Kidney (tissue), 14 donors: ENCODE measurements around the gene RGSL1. TPM values are rescaled to one million over a fixed set of nuclear protein-coding genes. Genes with fewer than 3 reads are reported as not detected.

ENCODE experiments used
- DNase-seq, 5 donors: peaks; one replicate each; pipeline ENCODE4 v3.0.0-alpha.2; 2013 to 2020
- FAIRE-seq: peaks from 2 replicates; lab custom pipeline; 2012; peaks lifted over from hg19 to GRCh38; lab: Jason Lieb, UNC
- H3K27ac ChIP-seq, 2 donors: one replicate each; pipeline ENCODE4 v1.7.0; 2013; ENCODE audit warnings: low read depth in 2 of 2, low read length in 2 of 2, inconsistent platforms in 1 of 2
- H3K27me3 ChIP-seq: one replicate; pipeline ENCODE4 v1.7.1; 2013; ENCODE audit warnings: low read length, inconsistent platforms; ENCODE audit not compliant: control insufficient read depth, insufficient read depth
- H3K36me3 ChIP-seq, 3 donors: one replicate each; pipeline versions ENCODE4 v1.7.0 to v1.7.1; 2013; ENCODE audit warnings: low read length in 3 of 3, control low read depth in 1 of 3, inconsistent platforms in 1 of 3; ENCODE audit not compliant: insufficient read depth in 3 of 3, control insufficient read depth in 2 of 3
- H3K4me1 ChIP-seq, 3 donors: one replicate each; pipeline versions ENCODE4 v1.7.0 to v1.7.1; 2013; ENCODE audit warnings: low read length in 3 of 3, inconsistent platforms in 1 of 3, low read depth in 1 of 3; ENCODE audit not compliant: control insufficient read depth in 2 of 3, insufficient read depth in 2 of 3
- H3K4me3 ChIP-seq, 3 donors: one replicate each; pipeline versions ENCODE4 v1.7.0 to v1.8.1; 2013; ENCODE audit warnings: low read length in 3 of 3, control low read depth in 1 of 3, inconsistent platforms in 1 of 3
- H3K9ac ChIP-seq, 3 donors: one replicate each; pipeline versions ENCODE4 v1.7.0 to v1.7.1; 2013; ENCODE audit warnings: low read length in 3 of 3, control low read depth in 1 of 3, inconsistent platforms in 1 of 3
- H3K9me3 ChIP-seq, 3 donors: one replicate each; pipeline versions ENCODE4 v1.7.0 to v1.7.1; 2013; ENCODE audit warnings: low read length in 3 of 3, control low read depth in 1 of 3, inconsistent platforms in 1 of 3; ENCODE audit not compliant: control insufficient read depth in 2 of 3, insufficient read depth in 1 of 3
- intact Hi-C: fragments of 100-400 bp; cut with DNase I; formaldehyde crosslinking; loops from one replicate; pipeline ENCODE4 v1.11.1; 2022
- polyA plus RNA-seq: library from polyadenylated mRNA; stranded (reverse); fragments of 350-450 nt; fragmentation: Illumina TruSeq; extraction: RNeasy Lipid Tissue Mini Kit (QIAGEN cat#74804); gene quantifications from one replicate; pipeline ENCODE4 v1.2.3, GENCODE V29; 2014; ENCODE audit warnings: low read depth, low replicate concordance; ENCODE audit not compliant: insufficient read depth
- total RNA-seq: library from RNA; stranded (reverse); fragmentation: NEBNext Ultra II Directional; extraction: Animal tissue kit (Norgen Biotek cat#: 25700); gene quantifications from one replicate; pipeline ENCODE4 v1.2.1, GENCODE V29; 2021
- TF ChIP-seq, protein P1 (sequence below): IDR thresholded peaks from 3 replicates; pipeline ENCODE4 v1.5.1; 2012; ENCODE audit warnings: mild to moderate bottlenecking, moderate library complexity, borderline replicate concordance; ENCODE audit not compliant: insufficient read depth; ENCODE audit errors: extremely low read depth
- donor health status: control.
- donor health status: control.
- donor health status: control.
- donor health status: control.
- donor health status: control.
- donor health status: DM: yes; HTN: yes; CAD: no.
- donor health status: Normal renal cell carcinoma (clear cell type).

RGSL1 gene
- total and polyA plus RNA-seq, 2 donors from 2014 or later = not detected

- FAIRE-seq (no peak), DNase-seq (no peak)
- Histone ChIP-seq H3K27me3 (no peaks in the 10 kb centered on the region), H3K9me3 (no peaks in the 10 kb centered on the region), H3K9ac (no peak overlapping the region), H3K36me3 (no peaks in the 10 kb centered on the region), H3K4me3 (no peak overlapping the region), H3K4me1 (peaks cover 0 to 7% (median 5%) of the 10 kb centered on the region in 3 donors), H3K27ac (no peak overlapping the region)
- intact Hi-C loops = no loop called here
- TF ChIP-seq, protein P1, sequence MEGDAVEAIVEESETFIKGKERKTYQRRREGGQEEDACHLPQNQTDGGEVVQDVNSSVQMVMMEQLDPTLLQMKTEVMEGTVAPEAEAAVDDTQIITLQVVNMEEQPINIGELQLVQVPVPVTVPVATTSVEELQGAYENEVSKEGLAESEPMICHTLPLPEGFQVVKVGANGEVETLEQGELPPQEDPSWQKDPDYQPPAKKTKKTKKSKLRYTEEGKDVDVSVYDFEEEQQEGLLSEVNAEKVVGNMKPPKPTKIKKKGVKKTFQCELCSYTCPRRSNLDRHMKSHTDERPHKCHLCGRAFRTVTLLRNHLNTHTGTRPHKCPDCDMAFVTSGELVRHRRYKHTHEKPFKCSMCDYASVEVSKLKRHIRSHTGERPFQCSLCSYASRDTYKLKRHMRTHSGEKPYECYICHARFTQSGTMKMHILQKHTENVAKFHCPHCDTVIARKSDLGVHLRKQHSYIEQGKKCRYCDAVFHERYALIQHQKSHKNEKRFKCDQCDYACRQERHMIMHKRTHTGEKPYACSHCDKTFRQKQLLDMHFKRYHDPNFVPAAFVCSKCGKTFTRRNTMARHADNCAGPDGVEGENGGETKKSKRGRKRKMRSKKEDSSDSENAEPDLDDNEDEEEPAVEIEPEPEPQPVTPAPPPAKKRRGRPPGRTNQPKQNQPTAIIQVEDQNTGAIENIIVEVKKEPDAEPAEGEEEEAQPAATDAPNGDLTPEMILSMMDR = no peak
Measured at GRCh38 chr1:182589931-182590330, 140.0 kb downstream of the RGSL1 start.

DNA sequence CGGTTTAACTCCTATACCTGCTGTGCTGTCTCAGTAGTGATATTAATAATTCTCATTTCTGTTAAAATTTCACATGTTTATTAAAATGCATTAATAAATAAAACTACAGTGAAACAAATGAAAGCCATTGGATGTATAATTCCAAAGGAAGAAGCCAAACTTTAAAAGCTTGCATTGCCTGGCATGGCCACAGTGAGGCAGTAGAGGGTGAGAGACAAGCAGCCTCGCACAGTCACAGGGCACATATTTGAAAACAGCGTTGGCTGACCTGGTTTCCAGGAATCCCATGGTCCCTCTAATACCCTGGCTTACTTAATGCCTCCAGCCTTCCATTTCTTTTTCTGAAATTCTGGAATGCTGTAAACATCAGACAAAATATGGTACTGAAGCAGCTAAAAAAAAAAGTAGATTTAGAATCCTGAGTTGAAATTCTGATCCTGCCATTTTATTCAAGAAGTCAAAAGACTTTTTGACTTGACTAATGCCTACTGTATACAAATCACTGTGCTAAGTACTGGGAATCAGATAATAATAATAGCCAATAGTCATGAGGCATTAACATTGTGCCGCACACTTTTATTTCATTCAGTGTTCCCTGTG, 145.8 kb downstream of the RGSL1 start:
- H3K27ac ChIP-seq = no peak overlapping the region
- H3K9me3 ChIP-seq = no peaks in the 10 kb centered on the region
- no peak overlapping the region for H3K4me3 ChIP-seq
- peaks cover 0 to 3% (median 0%) of the 10 kb centered on the region in 3 donors for H3K4me1 ChIP-seq
- no peaks in the 10 kb centered on the region for H3K36me3 ChIP-seq
- FAIRE-seq (peak; percentile 90), DNase-seq (peak; percentile 65 to 80 (median 69))
- no peak overlapping the region for H3K9ac ChIP-seq
- TF ChIP-seq, protein P1 = peak; percentile 93
- no peaks in the 10 kb centered on the region for H3K27me3 ChIP-seq
- intact Hi-C loops = no loop called here

GRCh38 chr1:182596934-182597333, 147.0 kb downstream of the RGSL1 start:
- TF ChIP-seq, protein P1 = no peak
- Histone ChIP-seq H3K36me3 (no peaks in the 10 kb centered on the region), H3K4me1 (peaks cover 0 to 11% (median 0%) of the 10 kb centered on the region in 3 donors), H3K4me3 (no peak overlapping the region), H3K27me3 (no peaks in the 10 kb centered on the region), H3K9ac (no peak overlapping the region), H3K9me3 (no peaks in the 10 kb centered on the region), H3K27ac (no peak overlapping the region)
- DNase-seq = no peak
- no peak for FAIRE-seq
- intact Hi-C loops = no loop called here
